Measurements from ENCODE around the gene UMAD1. TPM values are rescaled to one million over a fixed set of nuclear protein-coding genes. Genes with fewer than 3 reads are reported as not detected.

UMAD1 gene
- total and polyA plus RNA-seq, 10 donors: 7.6 to 21.2 (median 14.2) TPM

- no peaks in the 10 kb centered on the region for H3K27me3 ChIP-seq (replicated peaks in 1 of 7)
- no peak for DNase-seq
- WGBS, 5 donors: 78 to 94% (median 90%) methylated on average over 1 of the region's 1 CpG
- peaks cover 0 to 34% (median 0%) of the 10 kb centered on the region in 6 donors for H3K36me3 ChIP-seq
- H3K27ac ChIP-seq: no peak overlapping the region
- intact Hi-C loops (cut with DNase I; ENCODE audit: low total_unique reads): no loop called here
- no peak overlapping the region for H3K4me3 ChIP-seq
- peaks cover 0 to 5% (median 0%) of the 10 kb centered on the region in 8 donors for H3K9me3 ChIP-seq
- no peak for TF ChIP-seq POLR2AphosphoS5 (IDR thresholded peaks at IDR 0.05)
- TF ChIP-seq CTCF (IDR thresholded peaks at IDR 0.05 in 8 of 11, conservative IDR thresholded peaks at IDR 0.05 in 3 of 11): no peak
- TF ChIP-seq POLR2A (IDR thresholded peaks at IDR 0.05): no peak
- H3K4me1 ChIP-seq: peaks cover 0 to 5% (median 0%) of the 10 kb centered on the region in 6 donors
These were observed 151.5 kb downstream of the UMAD1 start for GRCh38 chr7:7792056-7792455.

GRCh38 chr7:7793249-7793648 lies 152.7 kb downstream of the UMAD1 start:
- intact Hi-C loops (cut with DNase I; ENCODE audit: low total_unique reads): no loop called here
- no peak for TF ChIP-seq CTCF (IDR thresholded peaks at IDR 0.05 in 8 of 11, conservative IDR thresholded peaks at IDR 0.05 in 3 of 11)
- no peak for TF ChIP-seq POLR2AphosphoS5 (IDR thresholded peaks at IDR 0.05)
- TF ChIP-seq POLR2A (IDR thresholded peaks at IDR 0.05): no peak

GRCh38 chr7:7793921-7794320 lies 153.4 kb downstream of the UMAD1 start:
- TF ChIP-seq POLR2AphosphoS5 (IDR thresholded peaks at IDR 0.05): no peak
- Histone ChIP-seq H3K4me1 (peaks cover 0 to 3% (median 0%) of the 10 kb centered on the region in 6 donors), H3K4me3 (no peak overlapping the region), H3K36me3 (peaks cover 0 to 40% (median 0%) of the 10 kb centered on the region in 6 donors), H3K27me3 (replicated peaks in 1 of 7) (no peaks in the 10 kb centered on the region), H3K9me3 (peaks cover 0 to 5% (median 0%) of the 10 kb centered on the region in 8 donors), H3K27ac (no peak overlapping the region)
- intact Hi-C loops (cut with DNase I; ENCODE audit: low total_unique reads): no loop called here
- no peak for DNase-seq
- 83 to 94% (median 90%) methylated on average over 1 of the region's 1 CpG for WGBS, 5 donors

More at GRCh38 chr7:7793249-7793648, 152.7 kb downstream of the UMAD1 start:
- H3K9me3 ChIP-seq: peaks cover 0 to 5% (median 0%) of the 10 kb centered on the region in 8 donors
- H3K27ac ChIP-seq: no peak overlapping the region
- peaks cover 0 to 40% (median 0%) of the 10 kb centered on the region in 6 donors for H3K36me3 ChIP-seq
- DNase-seq: no peak
- peaks cover 0 to 5% (median 0%) of the 10 kb centered on the region in 6 donors for H3K4me1 ChIP-seq
- no peaks in the 10 kb centered on the region for H3K27me3 ChIP-seq (replicated peaks in 1 of 7)
- no peak overlapping the region for H3K4me3 ChIP-seq
- WGBS, 5 donors: 44 to 90% (median 86%) methylated on average over 2 of the region's 2 CpGs

GRCh38 chr7:7795203-7795602 lies 154.7 kb downstream of the UMAD1 start:
- Histone ChIP-seq H3K9me3 (peaks cover 0 to 5% (median 0%) of the 10 kb centered on the region in 8 donors), H3K27ac (no peak overlapping the region), H3K4me3 (no peak overlapping the region), H3K4me1 (no peaks in the 10 kb centered on the region), H3K36me3 (peaks cover 0 to 40% (median 0%) of the 10 kb centered on the region in 6 donors), H3K27me3 (replicated peaks in 1 of 7) (no peaks in the 10 kb centered on the region)
- no peak for TF ChIP-seq POLR2A (IDR thresholded peaks at IDR 0.05)
- no peak for TF ChIP-seq POLR2AphosphoS5 (IDR thresholded peaks at IDR 0.05)
- no peak for TF ChIP-seq CTCF (IDR thresholded peaks at IDR 0.05 in 8 of 11, conservative IDR thresholded peaks at IDR 0.05 in 3 of 11)
- no peak for DNase-seq
- 83 to 95% (median 93%) methylated on average over 2 of the region's 2 CpGs for WGBS, 5 donors
- intact Hi-C loops (cut with DNase I; ENCODE audit: low total_unique reads): no loop called here
